KMS-11 (cell line): ENCODE results near the gene PAM.

Experiments
- H2AFZ ChIP-seq: fragments of 200-600 bp; sonication (generic); 2 replicates; pipeline ENCODE4 v1.6.1; 2016; ENCODE audit warnings: antibody characterized with exemption, mixed run types, low read depth
- H3K27ac ChIP-seq: fragments of 200-600 bp; sonication (generic); 2 replicates; pipeline ENCODE4 v1.6.1; 2016; ENCODE audit warnings: mild to moderate bottlenecking, mixed run types
- H3K27me3 ChIP-seq: fragments of 200-600 bp; sonication (generic); 2 replicates; pipeline ENCODE4 v1.6.1; 2017; ENCODE audit warnings: mild to moderate bottlenecking, low read depth, mixed run types, moderate library complexity; ENCODE audit not compliant: insufficient read depth
- H3K36me3 ChIP-seq: fragments of 200-600 bp; sonication (generic); 2 replicates; pipeline ENCODE4 v1.6.1; 2017; ENCODE audit warnings: mild to moderate bottlenecking, mixed run types; ENCODE audit not compliant: insufficient read depth
- H3K4me1 ChIP-seq: fragments of 200-600 bp; sonication (generic); 2 replicates; pipeline ENCODE4 v1.6.1; 2016; ENCODE audit warnings: mild to moderate bottlenecking, low read depth, mixed run types; ENCODE audit not compliant: poor library complexity, severe bottlenecking
- H3K4me2 ChIP-seq: fragments of 200-600 bp; sonication (generic); 2 replicates; pipeline ENCODE4 v1.7.0; 2016; ENCODE audit warnings: mild to moderate bottlenecking, mixed run types
- H3K4me3 ChIP-seq: fragments of 200-600 bp; sonication (generic); IDR thresholded peaks from 2 replicates; pipeline ENCODE4 v1.6.1; 2017; ENCODE audit warnings: low read depth, low read length, mixed read lengths; ENCODE audit not compliant: insufficient read depth
- H3K79me2 ChIP-seq: fragments of 200-600 bp; sonication (generic); 2 replicates; pipeline ENCODE4 v1.6.1; 2016; ENCODE audit warnings: low read depth, mixed run types; ENCODE audit not compliant: insufficient read depth
- H3K9ac ChIP-seq: fragments of 200-600 bp; sonication (generic); 2 replicates; pipeline ENCODE4 v1.6.1; 2016; ENCODE audit warnings: mild to moderate bottlenecking, mixed run types
- H4K20me1 ChIP-seq: fragments of 200-600 bp; sonication (generic); 2 replicates; pipeline ENCODE4 v1.6.1; 2016; ENCODE audit warnings: mild to moderate bottlenecking, mixed run types; ENCODE audit not compliant: insufficient read depth
- TF ChIP-seq, protein P1 (sequence below): fragments of 200-600 bp; sonication (generic); conservative IDR thresholded peaks from 2 replicates; pipeline ENCODE4 v1.6.1; 2017; ENCODE audit warnings: low read depth, mild to moderate bottlenecking, antibody characterized with exemption, low read length, moderate library complexity, mixed read lengths

Gene PAM

GRCh38 chr5:103027267-103027666 lies 272.2 kb downstream of the PAM start:
- no peaks in the 10 kb centered on the region for H3K27me3 ChIP-seq
- no peaks in the 10 kb centered on the region for H4K20me1 ChIP-seq
- no peak overlapping the region for H3K9ac ChIP-seq
- H3K79me2 ChIP-seq, result no peaks in the 10 kb centered on the region
- TF ChIP-seq, protein P1, sequence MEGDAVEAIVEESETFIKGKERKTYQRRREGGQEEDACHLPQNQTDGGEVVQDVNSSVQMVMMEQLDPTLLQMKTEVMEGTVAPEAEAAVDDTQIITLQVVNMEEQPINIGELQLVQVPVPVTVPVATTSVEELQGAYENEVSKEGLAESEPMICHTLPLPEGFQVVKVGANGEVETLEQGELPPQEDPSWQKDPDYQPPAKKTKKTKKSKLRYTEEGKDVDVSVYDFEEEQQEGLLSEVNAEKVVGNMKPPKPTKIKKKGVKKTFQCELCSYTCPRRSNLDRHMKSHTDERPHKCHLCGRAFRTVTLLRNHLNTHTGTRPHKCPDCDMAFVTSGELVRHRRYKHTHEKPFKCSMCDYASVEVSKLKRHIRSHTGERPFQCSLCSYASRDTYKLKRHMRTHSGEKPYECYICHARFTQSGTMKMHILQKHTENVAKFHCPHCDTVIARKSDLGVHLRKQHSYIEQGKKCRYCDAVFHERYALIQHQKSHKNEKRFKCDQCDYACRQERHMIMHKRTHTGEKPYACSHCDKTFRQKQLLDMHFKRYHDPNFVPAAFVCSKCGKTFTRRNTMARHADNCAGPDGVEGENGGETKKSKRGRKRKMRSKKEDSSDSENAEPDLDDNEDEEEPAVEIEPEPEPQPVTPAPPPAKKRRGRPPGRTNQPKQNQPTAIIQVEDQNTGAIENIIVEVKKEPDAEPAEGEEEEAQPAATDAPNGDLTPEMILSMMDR, result no peak
- H3K4me1 ChIP-seq, result no peaks in the 10 kb centered on the region
- H3K4me3 ChIP-seq, result no peak overlapping the region
- H3K4me2 ChIP-seq, result no peak overlapping the region
- no peaks in the 10 kb centered on the region for H3K36me3 ChIP-seq
- no peak overlapping the region for H2AFZ ChIP-seq
- H3K27ac ChIP-seq, result no peak overlapping the region

DNA sequence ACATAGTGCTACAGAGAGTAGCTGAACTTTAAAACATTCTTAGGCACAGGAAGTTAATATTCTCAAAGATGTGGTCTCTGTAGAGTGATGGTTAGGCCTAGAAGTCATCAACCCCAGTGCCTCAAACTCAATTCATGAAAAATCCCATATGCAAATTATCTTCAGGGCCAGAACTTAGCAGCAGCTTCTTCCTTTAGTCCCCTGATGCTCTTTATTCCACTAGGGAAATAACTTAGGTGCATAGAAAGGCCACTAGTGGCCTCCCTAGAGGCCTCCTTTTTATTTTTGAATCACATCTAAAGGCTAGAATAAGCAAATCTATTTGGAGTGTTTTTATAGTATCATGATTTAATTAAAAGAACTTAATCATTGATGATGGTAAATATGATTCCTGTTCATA lies 276.5 kb downstream of the PAM start:
- Histone ChIP-seq H3K9ac (no peak overlapping the region), H3K27ac (no peak overlapping the region), H3K4me1 (no peaks in the 10 kb centered on the region), H4K20me1 (no peaks in the 10 kb centered on the region), H3K4me3 (no peak overlapping the region), H3K27me3 (no peaks in the 10 kb centered on the region), H2AFZ (no peak overlapping the region), H3K36me3 (no peaks in the 10 kb centered on the region), H3K4me2 (no peak overlapping the region), H3K79me2 (no peaks in the 10 kb centered on the region)
- TF ChIP-seq, protein P1, result no peak; the same call in 1 of the 2 replicates

DNA sequence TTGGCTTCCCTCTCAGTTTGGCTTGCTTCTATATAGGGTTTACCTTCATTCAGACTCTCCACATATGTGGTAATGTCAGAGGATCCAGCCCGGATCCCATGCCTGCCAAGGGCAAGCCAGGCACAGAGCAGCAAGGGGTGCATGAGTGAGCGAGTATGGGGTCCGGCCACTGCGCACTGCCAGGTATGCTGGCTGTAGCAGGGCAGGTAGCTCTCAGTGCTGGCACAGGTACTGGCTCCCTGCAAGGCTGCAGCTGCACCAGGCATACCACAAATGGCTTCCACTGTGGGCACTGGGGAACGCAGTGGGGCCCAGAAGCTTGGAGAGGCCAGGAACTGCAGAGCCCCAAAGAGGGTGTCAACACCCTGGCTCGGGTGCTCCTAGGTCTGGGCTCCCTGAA lies 278.6 kb downstream of the PAM start:
- H3K4me3 ChIP-seq, result no peak overlapping the region
- no peak overlapping the region for H3K9ac ChIP-seq
- H3K4me2 ChIP-seq, result no peak overlapping the region
- H3K36me3 ChIP-seq, result no peaks in the 10 kb centered on the region
- no peak overlapping the region for H2AFZ ChIP-seq
- TF ChIP-seq, protein P1, result no peak
- H3K27ac ChIP-seq, result no peak overlapping the region
- H4K20me1 ChIP-seq, result no peaks in the 10 kb centered on the region
- H3K27me3 ChIP-seq, result no peaks in the 10 kb centered on the region
- no peaks in the 10 kb centered on the region for H3K79me2 ChIP-seq
- H3K4me1 ChIP-seq, result no peaks in the 10 kb centered on the region

DNA sequence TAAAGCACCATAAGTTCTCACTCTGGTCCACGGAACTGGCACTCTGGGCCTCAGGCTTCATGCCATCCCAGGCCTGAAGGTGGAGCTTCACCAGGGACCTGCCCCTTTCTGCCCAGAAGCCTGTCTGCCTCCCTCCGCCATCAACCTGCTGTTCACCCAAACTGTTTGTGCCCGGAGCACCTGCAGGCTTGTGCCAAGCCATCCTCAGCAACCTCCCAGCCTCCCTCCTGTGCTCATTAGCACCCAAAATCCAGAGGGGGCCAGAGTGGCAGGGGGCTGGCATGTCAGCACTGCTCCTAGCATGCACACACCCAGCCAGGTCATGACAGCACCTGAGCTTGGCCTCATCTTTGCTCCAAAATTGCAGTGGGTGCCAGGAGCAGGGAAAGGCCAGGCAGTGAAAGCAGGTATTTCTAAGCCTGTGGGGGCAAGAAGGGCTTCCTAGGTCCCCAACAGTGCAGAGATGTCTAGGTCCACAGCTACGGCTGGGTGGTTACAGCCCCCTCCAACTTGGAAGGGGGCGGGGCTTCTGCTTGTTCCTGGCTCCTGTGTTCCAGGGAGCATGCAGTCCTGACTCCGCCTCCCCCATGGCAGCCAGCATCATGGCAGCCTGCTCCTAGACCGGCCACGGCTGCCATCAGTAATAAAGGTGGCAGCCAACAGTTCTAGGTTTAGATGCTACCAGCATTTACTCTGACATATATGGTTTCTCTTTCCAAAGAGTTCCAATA lies 279.7 kb downstream of the PAM start:
- Histone ChIP-seq H2AFZ (no peak overlapping the region), H3K27ac (no peak overlapping the region), H4K20me1 (no peaks in the 10 kb centered on the region), H3K9ac (no peak overlapping the region), H3K4me1 (no peaks in the 10 kb centered on the region), H3K4me2 (no peak overlapping the region), H3K36me3 (no peaks in the 10 kb centered on the region), H3K27me3 (no peaks in the 10 kb centered on the region), H3K79me2 (no peaks in the 10 kb centered on the region), H3K4me3 (no peak overlapping the region)
- TF ChIP-seq, protein P1, result no peak
